Activated CD8-positive, alpha-beta memory T cell treated with anti-CD3 and anti-CD28 coated beads for 1 hour (primary cell): Measurements from ENCODE around the gene CNTNAP1.
A peak's percentile ranks its signal among the peaks of the same experiment; 100 is the strongest.

Experiments used
- DNase-seq, 2 donors: peaks; one replicate each; pipeline ENCODE4 v3.0.0-alpha.2; 2020; ENCODE audit warnings: low read depth in 1 of 2; ENCODE audit errors: extremely low read depth in 1 of 2

The CNTNAP1 gene

DNA sequence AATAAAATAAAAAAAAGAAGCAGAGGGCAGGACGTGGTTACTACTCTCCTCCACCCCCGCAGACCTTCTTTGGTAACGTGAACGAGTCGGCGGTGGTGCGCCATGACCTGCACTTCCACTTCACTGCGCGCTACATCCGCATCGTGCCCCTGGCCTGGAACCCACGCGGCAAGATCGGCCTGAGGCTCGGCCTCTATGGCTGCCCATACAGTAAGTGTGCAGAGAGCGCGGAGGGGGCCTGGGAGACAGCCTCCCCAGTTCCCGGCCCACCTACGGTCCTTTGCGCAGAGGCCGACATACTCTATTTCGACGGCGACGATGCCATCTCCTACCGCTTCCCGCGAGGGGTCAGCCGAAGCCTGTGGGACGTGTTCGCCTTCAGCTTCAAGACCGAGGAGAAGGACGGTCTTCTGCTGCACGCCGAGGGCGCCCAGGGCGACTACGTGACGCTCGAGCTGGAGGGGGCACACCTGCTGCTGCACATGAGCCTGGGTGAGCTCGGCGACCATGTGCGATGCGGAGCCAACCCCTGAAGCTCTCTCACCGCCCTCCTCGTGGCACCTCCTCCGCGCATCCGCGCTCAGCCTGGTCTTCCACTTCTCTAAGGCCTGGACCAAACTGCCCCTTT lies 2.7 kb downstream of the CNTNAP1 start:
- DNase-seq, result no peak

DNA sequence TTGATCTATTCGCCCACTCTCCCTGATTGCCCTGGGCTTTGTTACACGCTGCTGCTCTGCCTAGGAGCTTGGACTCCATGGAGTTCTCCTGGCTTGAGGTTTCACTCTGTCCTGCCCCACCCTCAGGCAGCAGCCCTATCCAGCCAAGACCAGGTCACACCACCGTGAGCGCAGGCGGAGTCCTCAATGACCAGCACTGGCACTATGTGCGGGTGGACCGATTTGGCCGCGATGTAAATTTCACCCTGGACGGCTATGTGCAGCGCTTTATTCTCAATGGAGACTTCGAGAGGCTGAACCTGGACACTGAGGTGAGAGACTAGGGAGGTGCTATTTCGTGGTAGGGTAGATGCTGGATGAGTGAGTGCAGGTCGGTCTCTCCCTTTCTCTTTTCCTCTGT lies 3.5 kb downstream of the CNTNAP1 start:
- DNase-seq, result no peak

- DNase-seq, result no peak
Observed at GRCh38 chr17:42686520-42687128, 4.3 kb downstream of the CNTNAP1 start.

GRCh38 chr17:42687707-42688320 lies 5.5 kb downstream of the CNTNAP1 start:
- no peak for DNase-seq

GRCh38 chr17:42690596-42690995 lies 8.3 kb downstream of the CNTNAP1 start:
- DNase-seq, result no peak

- no peak for DNase-seq
Observed at GRCh38 chr17:42691021-42691545, 8.8 kb downstream of the CNTNAP1 start.

DNA sequence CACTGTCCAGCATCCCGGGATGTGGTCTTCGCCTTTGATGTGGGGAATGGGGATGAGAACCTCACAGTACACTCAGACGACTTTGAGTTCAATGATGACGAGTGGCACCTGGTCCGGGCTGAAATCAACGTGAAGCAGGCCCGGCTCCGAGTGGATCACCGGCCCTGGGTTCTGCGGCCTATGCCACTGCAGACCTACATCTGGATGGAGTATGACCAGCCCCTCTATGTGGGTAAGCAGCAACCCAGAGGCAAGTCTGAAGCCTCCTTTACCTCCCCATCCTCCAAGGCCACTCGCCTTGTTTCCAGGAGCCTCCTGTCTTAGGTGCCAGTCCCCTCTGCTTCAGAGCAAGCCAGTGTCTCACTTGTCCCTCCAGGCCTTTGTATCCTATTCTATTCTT lies 10.2 kb downstream of the CNTNAP1 start:
- no peak for DNase-seq

GRCh38 chr17:42694524-42694923 lies 12.2 kb downstream of the CNTNAP1 start:
- DNase-seq, result no peak

- no peak for DNase-seq
Observed at GRCh38 chr17:42695500-42695899, 13.2 kb downstream of the CNTNAP1 start.

GRCh38 chr17:42697108-42697811 lies 14.9 kb downstream of the CNTNAP1 start:
- no peak for DNase-seq

GRCh38 chr17:42698736-42699414 lies 16.5 kb downstream of the CNTNAP1 start:
- DNase-seq, result no peak

DNA sequence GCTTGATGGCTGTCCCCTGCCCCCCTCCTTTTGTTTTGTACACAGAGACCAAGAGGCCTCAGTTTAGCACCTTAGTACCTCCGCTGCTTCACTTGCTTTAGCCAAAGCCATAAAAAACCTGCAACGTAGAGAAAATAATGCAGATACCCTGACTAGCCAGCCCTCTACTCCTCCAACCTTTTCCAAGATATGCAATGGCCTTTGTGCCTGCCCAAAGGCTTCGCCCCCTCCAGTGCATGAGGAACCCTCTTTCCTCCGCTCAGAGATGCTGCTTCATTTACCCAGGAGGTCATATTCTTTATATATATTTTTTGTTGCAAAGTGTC lies 17.0 kb downstream of the CNTNAP1 start:
- DNase-seq, result no peak

- no peak for DNase-seq
Observed at GRCh38 chr17:42700586-42701289, 18.4 kb downstream of the CNTNAP1 start.

DNA sequence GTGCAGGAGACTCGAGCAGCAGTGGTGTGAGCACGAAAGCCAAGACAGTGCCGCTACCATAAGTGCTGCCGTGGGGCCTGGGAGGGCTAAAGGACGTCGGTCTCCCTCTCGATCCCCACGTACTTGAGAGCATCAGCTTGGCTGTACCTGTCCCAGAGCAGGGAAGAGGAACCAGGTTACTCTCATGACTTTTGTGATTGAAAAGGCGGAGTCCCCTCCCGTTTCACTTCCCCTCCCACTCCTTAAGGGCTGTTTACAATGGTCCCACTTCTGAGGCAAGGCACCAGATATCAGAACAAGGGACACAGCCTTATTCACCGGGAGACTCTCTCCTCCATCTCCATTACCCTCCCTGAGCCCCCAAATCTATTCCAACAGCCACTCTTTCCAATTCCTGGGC lies 20.1 kb downstream of the CNTNAP1 start:
- no peak for DNase-seq

DNA sequence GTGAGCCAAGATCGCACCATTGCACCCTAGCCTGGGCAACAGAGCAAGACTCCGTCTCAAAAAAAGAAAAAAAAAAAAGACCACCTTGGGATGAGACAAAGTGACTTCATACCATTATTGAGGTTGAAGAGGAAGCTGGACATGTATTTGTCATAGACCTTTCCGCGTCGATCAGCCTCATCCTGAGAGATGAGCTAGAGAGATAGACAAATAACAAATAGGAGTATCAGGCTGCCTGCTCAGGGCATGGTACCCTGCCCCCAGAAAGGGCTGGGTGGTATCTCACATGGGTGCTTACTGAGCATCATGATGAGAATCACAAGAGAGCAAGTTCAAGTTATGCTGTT lies 22.1 kb downstream of the CNTNAP1 start:
- DNase-seq, result no peak

DNA sequence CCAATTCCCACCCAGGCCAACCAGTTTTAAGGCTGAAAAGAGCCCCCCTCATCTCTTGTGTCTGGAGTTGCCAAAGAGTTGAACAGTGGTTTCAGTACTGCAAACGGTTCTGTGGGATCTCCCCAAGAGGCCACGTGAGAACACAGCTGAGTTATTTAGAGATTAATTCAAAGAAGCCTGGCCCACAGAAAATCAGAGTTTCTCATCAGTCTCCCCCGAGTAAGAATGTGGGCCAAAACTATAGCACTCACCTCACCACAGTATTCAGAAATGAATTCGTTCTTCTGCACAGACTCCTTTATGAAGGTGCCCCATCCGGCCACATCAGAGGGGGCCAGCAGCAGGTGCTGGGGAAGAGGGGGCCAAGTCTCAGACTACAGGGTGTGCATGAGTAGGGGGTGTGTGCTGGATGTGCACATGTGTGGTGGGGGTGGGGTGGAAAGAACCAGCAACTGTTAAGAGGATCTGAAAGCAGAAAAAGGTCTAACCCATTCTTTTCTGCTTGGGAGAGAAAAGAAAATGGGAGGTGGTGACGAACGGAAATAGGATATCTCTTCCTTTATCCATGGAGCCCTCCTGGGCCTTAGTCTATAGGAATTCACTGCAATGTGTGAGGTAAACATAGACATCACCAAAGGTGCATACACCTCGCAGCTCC lies 22.6 kb downstream of the CNTNAP1 start:
- DNase-seq, result no peak

GRCh38 chr17:42706732-42707131 lies 24.4 kb downstream of the CNTNAP1 start:
- peak in 1 of 2 donors; percentile 25 for DNase-seq

DNA sequence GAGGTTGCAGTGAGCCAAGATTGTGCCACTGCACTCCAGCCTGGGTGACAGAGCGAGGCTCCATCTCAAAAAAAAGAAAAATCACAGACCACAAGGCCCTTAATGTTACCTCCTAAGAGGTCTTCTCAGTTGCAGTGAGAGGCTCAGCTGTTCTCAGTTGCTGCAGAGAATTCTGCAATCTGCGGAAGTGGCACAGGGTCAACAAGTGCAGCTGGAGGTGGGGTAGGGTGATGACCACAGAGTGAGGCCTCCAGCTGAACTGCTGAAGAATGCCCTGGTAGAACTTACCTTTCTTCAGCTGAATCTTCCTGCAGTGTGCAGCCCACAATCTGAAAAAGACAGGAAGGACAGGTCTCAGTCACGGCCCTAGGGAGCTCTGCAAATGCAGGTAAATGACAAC lies 26.3 kb downstream of the CNTNAP1 start:
- no peak for DNase-seq

- no peak for DNase-seq
Observed at GRCh38 chr17:42709561-42709960, 27.2 kb downstream of the CNTNAP1 start.

DNA sequence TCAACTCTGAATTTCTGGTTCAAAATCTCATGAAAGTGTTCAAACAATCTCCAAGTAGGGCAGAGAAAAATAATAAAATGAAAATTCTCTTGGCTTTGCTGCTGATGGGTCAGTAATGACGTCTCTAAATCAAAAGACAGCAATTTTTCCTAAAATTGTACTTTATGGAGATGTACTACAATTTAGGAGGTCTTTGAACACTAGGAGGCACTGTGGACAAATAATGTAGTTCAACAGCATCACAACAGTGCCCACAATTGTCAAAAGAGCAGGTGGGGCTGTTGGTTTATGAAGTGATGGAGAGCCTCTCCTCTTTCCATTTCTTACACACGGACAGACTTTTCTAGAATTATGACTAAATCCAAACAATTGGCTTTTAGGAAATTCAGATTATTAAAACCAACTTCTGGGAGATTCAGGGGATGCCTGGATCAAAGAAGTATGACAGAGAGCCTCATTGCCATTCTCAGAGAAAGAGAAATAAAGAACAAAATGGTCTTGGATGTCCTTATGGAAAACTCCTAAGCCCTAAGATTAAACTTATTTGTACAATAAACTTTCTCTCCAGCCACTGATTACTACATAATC lies 38.8 kb downstream of the CNTNAP1 start:
- DNase-seq, result no peak
